K562 (cell line): ENCODE measurements around the gene MT1E. TPM values are rescaled to one million over a fixed set of nuclear protein-coding genes. Genes with fewer than 3 reads are reported as not detected.
A peak's percentile ranks its signal among the peaks of the same experiment; 100 is the strongest.

Experiments used
- BCOR ChIP-seq: fragments of 450-650 bp; IDR thresholded peaks from 2 replicates; pipeline ENCODE4 v1.6.1; 2016
- BRD9 ChIP-seq: fragments of 450-650 bp; IDR thresholded peaks from 2 replicates; pipeline ENCODE4 v1.6.1; 2018; ENCODE audit warnings: low read depth; ENCODE audit not compliant: partially characterized antibody
- CAMTA2 ChIP-seq: fragments of 250-450 bp; sonication (Bioruptor Pico); conservative IDR thresholded peaks from 2 replicates; pipeline ENCODE4 v1.5.1; 2022
- CCNT2 ChIP-seq: IDR thresholded peaks from 2 replicates; pipeline ENCODE4 v1.6.1; 2011; ENCODE audit warnings: borderline replicate concordance, low read depth, mild to moderate bottlenecking, moderate library complexity, mixed read lengths, low read length; ENCODE audit not compliant: insufficient read length; ENCODE audit errors: extremely low read depth
- CHD1 ChIP-seq: fragments of 200-600 bp; sonication (generic); IDR thresholded peaks from one replicate; pipeline ENCODE4 v1.6.1; 2012; ENCODE audit warnings: mild to moderate bottlenecking, moderate library complexity, low read length, inconsistent platforms
- ESRRB ChIP-seq: fragments of 250-450 bp; sonication (Bioruptor Pico); IDR thresholded peaks from 2 replicates; pipeline ENCODE4 v1.5.0; 2020; ENCODE audit warnings: mild to moderate bottlenecking, moderate library complexity, borderline replicate concordance
- HDAC1 ChIP-seq, 2 experiments: fragments of 450-650 bp; IDR thresholded peaks; 2 replicates each; pipeline ENCODE4 v1.6.1; 2016 to 2017; ENCODE audit warnings: inconsistent platforms in 1 of 2, mild to moderate bottlenecking in 1 of 2, moderate library complexity in 1 of 2
- HDAC8 ChIP-seq: fragments of 450-650 bp; IDR thresholded peaks from 2 replicates; pipeline ENCODE4 v1.6.1; 2016; ENCODE audit warnings: mild to moderate bottlenecking, missing genetic modification characterization, moderate library complexity, missing compliant biosample characterization
- KLF10 ChIP-seq: fragments of 250-450 bp; sonication (Bioruptor Pico); IDR thresholded peaks from 2 replicates; pipeline ENCODE4 v1.6.1; 2021; ENCODE audit warnings: matching md5 sums
- NFYB ChIP-seq: IDR thresholded peaks from 2 replicates; pipeline ENCODE4 v1.6.1; 2011; ENCODE audit warnings: mild to moderate bottlenecking, moderate library complexity; ENCODE audit not compliant: insufficient read length; ENCODE audit errors: extremely low read depth
- POLR2B ChIP-seq: fragments of 450-650 bp; IDR thresholded peaks from 2 replicates; pipeline ENCODE4 v1.6.1; 2018; ENCODE audit warnings: low read depth; ENCODE audit not compliant: partially characterized antibody
- SIN3B ChIP-seq: fragments of 450-650 bp; IDR thresholded peaks from 2 replicates; pipeline ENCODE4 v1.6.1; 2017; ENCODE audit warnings: low read depth, mild to moderate bottlenecking, moderate library complexity
- TAL1 ChIP-seq: fragments of 450-650 bp; IDR thresholded peaks from 2 replicates; pipeline ENCODE4 v1.6.1; 2016; ENCODE audit warnings: mild to moderate bottlenecking
- TCF7 ChIP-seq: sonication (generic); IDR thresholded peaks from 2 replicates; pipeline ENCODE4 v1.6.1; 2016; ENCODE audit warnings: antibody characterized with exemption, borderline replicate concordance
- TRIM24 ChIP-seq, 2 experiments: fragments of 450-650 bp; IDR thresholded peaks; 2 replicates each; pipeline ENCODE4 v1.6.1; 2016
- XRCC3 ChIP-seq: fragments of 450-650 bp; IDR thresholded peaks from 2 replicates; pipeline ENCODE4 v1.6.1; 2017; ENCODE audit warnings: mild to moderate bottlenecking, moderate library complexity
- ZFP1 ChIP-seq: fragments of 450-650 bp; formaldehyde crosslinking; IDR thresholded peaks from 2 replicates; pipeline ENCODE4 v1.4.0; 2020; ENCODE audit warnings: mild to moderate bottlenecking, mixed read lengths
- ZNF354B ChIP-seq: fragments of 250-450 bp; sonication (Bioruptor Pico); IDR thresholded peaks from 2 replicates; pipeline ENCODE4 v1.4.0; 2020
- ZNF41 ChIP-seq: fragments of 250-450 bp; sonication (Bioruptor Pico); conservative IDR thresholded peaks from 2 replicates; pipeline ENCODE4 v1.4.0; 2020; ENCODE audit warnings: mild to moderate bottlenecking
- polyA plus RNA-seq, 8 experiments: library from polyadenylated mRNA; depleted of rRNA in 4 of 8; stranded (reverse) in 5 of 8; unstranded in 3 of 8; fragments of >200 nt; fragmentation: Nextera tagmentation in 2 of 8; fragmentation: Illumina TruSeq in 1 of 8; extraction: Ambion mirVana in 2 of 8; extraction: Trizol in 1 of 8; gene quantifications; 2 replicates each; pipeline versions ENCODE4 v1.2.1 to v1.2.3, GENCODE V29; 2011 to 2014; ENCODE audit warnings: inconsistent platforms in 1 of 8, missing spikeins in 1 of 8
- total RNA-seq, 7 experiments: library from RNA; depleted of rRNA in 6 of 7; stranded (reverse); fragments of >200 nt in 6 of 7; fragmentation: Illumina TruSeq in 2 of 7; extraction: Trizol in 2 of 7; gene quantifications; 2 replicates each; pipeline versions ENCODE4 v1.2.1 to v1.2.3, GENCODE V29; 2011 to 2021; ENCODE audit warnings: low replicate concordance in 1 of 7
- TF ChIP-seq, protein P1 (sequence below): fragments of 450-650 bp; conservative IDR thresholded peaks from 2 replicates; pipeline ENCODE4 v1.6.1; 2016; ENCODE audit warnings: missing genetic modification characterization, low read depth, mild to moderate bottlenecking, missing compliant biosample characterization, moderate library complexity
- TF ChIP-seq, protein P2 (sequence below): sonication (generic); formaldehyde crosslinking; IDR thresholded peaks from 2 replicates; pipeline ENCODE4 v1.8.0; 2023; ENCODE audit warnings: missing genetic modification reagents, mild to moderate bottlenecking, borderline replicate concordance
- TF ChIP-seq, protein P3 (sequence below): fragments of 450-650 bp; IDR thresholded peaks from 2 replicates; pipeline ENCODE4 v1.6.1; 2016; ENCODE audit warnings: borderline replicate concordance

MT1E gene
- total and polyA plus RNA-seq, 9 of the 15 experiments (the other 6 are each of a cell fraction or from before 2014, with no cell fraction given), result 0.29 to 0.81 (median 0.46) TPM; not detected in 3

- TF ChIP-seq, protein P1, sequence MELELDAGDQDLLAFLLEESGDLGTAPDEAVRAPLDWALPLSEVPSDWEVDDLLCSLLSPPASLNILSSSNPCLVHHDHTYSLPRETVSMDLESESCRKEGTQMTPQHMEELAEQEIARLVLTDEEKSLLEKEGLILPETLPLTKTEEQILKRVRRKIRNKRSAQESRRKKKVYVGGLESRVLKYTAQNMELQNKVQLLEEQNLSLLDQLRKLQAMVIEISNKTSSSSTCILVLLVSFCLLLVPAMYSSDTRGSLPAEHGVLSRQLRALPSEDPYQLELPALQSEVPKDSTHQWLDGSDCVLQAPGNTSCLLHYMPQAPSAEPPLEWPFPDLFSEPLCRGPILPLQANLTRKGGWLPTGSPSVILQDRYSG (tag), result no peak
- TF ChIP-seq, protein P2, sequence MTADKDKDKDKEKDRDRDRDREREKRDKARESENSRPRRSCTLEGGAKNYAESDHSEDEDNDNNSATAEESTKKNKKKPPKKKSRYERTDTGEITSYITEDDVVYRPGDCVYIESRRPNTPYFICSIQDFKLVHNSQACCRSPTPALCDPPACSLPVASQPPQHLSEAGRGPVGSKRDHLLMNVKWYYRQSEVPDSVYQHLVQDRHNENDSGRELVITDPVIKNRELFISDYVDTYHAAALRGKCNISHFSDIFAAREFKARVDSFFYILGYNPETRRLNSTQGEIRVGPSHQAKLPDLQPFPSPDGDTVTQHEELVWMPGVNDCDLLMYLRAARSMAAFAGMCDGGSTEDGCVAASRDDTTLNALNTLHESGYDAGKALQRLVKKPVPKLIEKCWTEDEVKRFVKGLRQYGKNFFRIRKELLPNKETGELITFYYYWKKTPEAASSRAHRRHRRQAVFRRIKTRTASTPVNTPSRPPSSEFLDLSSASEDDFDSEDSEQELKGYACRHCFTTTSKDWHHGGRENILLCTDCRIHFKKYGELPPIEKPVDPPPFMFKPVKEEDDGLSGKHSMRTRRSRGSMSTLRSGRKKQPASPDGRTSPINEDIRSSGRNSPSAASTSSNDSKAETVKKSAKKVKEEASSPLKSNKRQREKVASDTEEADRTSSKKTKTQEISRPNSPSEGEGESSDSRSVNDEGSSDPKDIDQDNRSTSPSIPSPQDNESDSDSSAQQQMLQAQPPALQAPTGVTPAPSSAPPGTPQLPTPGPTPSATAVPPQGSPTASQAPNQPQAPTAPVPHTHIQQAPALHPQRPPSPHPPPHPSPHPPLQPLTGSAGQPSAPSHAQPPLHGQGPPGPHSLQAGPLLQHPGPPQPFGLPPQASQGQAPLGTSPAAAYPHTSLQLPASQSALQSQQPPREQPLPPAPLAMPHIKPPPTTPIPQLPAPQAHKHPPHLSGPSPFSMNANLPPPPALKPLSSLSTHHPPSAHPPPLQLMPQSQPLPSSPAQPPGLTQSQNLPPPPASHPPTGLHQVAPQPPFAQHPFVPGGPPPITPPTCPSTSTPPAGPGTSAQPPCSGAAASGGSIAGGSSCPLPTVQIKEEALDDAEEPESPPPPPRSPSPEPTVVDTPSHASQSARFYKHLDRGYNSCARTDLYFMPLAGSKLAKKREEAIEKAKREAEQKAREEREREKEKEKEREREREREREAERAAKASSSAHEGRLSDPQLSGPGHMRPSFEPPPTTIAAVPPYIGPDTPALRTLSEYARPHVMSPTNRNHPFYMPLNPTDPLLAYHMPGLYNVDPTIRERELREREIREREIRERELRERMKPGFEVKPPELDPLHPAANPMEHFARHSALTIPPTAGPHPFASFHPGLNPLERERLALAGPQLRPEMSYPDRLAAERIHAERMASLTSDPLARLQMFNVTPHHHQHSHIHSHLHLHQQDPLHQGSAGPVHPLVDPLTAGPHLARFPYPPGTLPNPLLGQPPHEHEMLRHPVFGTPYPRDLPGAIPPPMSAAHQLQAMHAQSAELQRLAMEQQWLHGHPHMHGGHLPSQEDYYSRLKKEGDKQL, result no peak
- TF ChIP-seq CHD1, result no peak
- peak; percentile 75 for TF ChIP-seq BCOR
- no peak for TF ChIP-seq NFYB
- no peak for TF ChIP-seq TRIM24 (IDR thresholded peaks at IDR 0.05)
- TF ChIP-seq ZNF41 (CRISPR knock-in tag), result no peak
- TF ChIP-seq BRD9, result no peak
- TF ChIP-seq POLR2B, result no peak
- no peak for TF ChIP-seq ZFP1 (CRISPR knock-in tag)
- TF ChIP-seq CAMTA2, result no peak
- TF ChIP-seq ZNF354B, result no peak
- TF ChIP-seq KLF10 (CRISPR knock-in tag), result no peak
- TF ChIP-seq TAL1, result no peak
- no peak for TF ChIP-seq HDAC1 (IDR thresholded peaks at IDR 0.05)
- no peak for TF ChIP-seq XRCC3
- TF ChIP-seq HDAC8 (tag), result no peak
- no peak for TF ChIP-seq SIN3B
- no peak for TF ChIP-seq ESRRB (CRISPR knock-in tag)
- no peak for TF ChIP-seq TCF7
- TF ChIP-seq CCNT2, result no peak
- TF ChIP-seq, protein P3, sequence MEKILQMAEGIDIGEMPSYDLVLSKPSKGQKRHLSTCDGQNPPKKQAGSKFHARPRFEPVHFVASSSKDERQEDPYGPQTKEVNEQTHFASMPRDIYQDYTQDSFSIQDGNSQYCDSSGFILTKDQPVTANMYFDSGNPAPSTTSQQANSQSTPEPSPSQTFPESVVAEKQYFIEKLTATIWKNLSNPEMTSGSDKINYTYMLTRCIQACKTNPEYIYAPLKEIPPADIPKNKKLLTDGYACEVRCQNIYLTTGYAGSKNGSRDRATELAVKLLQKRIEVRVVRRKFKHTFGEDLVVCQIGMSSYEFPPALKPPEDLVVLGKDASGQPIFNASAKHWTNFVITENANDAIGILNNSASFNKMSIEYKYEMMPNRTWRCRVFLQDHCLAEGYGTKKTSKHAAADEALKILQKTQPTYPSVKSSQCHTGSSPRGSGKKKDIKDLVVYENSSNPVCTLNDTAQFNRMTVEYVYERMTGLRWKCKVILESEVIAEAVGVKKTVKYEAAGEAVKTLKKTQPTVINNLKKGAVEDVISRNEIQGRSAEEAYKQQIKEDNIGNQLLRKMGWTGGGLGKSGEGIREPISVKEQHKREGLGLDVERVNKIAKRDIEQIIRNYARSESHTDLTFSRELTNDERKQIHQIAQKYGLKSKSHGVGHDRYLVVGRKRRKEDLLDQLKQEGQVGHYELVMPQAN, result no peak
Measured at GRCh38 chr16:56576585-56577299, 48.8 kb upstream of the MT1E start (continued).
